SK-N-SH (cell line): Measurements from ENCODE around the gene SOCS3. TPM values are rescaled to one million over a fixed set of nuclear protein-coding genes. Genes with fewer than 3 reads are reported as not detected.

Source experiments
- CTCF ChIA-PET: fragments of 300-600, 350-600 bp; formaldehyde crosslinking; extraction: SDS; loops from one replicate; lab custom pipeline; 2021; lab: Yijun Ruan, JAX
- POLR2A ChIA-PET: fragments of 350-600 bp; sonication (Branson Sonifier 250); formaldehyde crosslinking; extraction: SDS; loops from one replicate; lab custom pipeline; 2020; ENCODE audit warnings: antibody characterized with exemption, inconsistent platforms; lab: Yijun Ruan, JAX
- DNase-seq: peaks from one replicate; pipeline ENCODE4 v3.0.0; 2012
- H2AFZ ChIP-seq: fragments of 200-600 bp; sonication (generic); 2 replicates; pipeline ENCODE4 v1.8.1; 2016; ENCODE audit warnings: antibody characterized with exemption, mild to moderate bottlenecking, low read depth
- H3F3A ChIP-seq: fragments of 200-600 bp; sonication (generic); replicated peaks from 2 replicates; pipeline ENCODE3; 2016; ENCODE audit warnings: antibody characterized with exemption, mild to moderate bottlenecking; ENCODE audit not compliant: insufficient read depth
- H3K27ac ChIP-seq, 2 experiments: fragments of 200-500 bp in 1 of 2; fragments of 200-600 bp in 1 of 2; sonication (Bioruptor generic) in 1 of 2; sonication (generic), shearing (Covaris generic) in 1 of 2; 2 replicates each; pipeline versions ENCODE4 v1.5.1 to v1.6.1; 2014 to 2016; ENCODE audit warnings: low read depth in 2 of 2, inconsistent platforms in 1 of 2, low read length in 1 of 2, mild to moderate bottlenecking in 1 of 2, mixed read lengths in 1 of 2
- H3K27me3 ChIP-seq: fragments of 200-600 bp; sonication (generic), shearing (Covaris generic); 2 replicates; pipeline ENCODE4 v1.6.1; 2016; ENCODE audit warnings: mixed run types; ENCODE audit not compliant: insufficient read depth
- H3K36me3 ChIP-seq, 2 experiments: fragments of 200-500 bp in 1 of 2; fragments of 200-600 bp in 1 of 2; sonication (Bioruptor generic) in 1 of 2; sonication (generic) in 1 of 2; replicated peaks in 1 of 2; 2 replicates each; pipeline versions ENCODE3 to v1.5.1; 2014 to 2016; ENCODE audit warnings: low read length in 1 of 2, mild to moderate bottlenecking in 1 of 2; ENCODE audit not compliant: insufficient read depth in 2 of 2, control insufficient read depth in 1 of 2
- H3K4me1 ChIP-seq, 2 experiments: fragments of 200-500 bp in 1 of 2; fragments of 200-600 bp in 1 of 2; sonication (Bioruptor generic) in 1 of 2; sonication (generic), shearing (Covaris generic) in 1 of 2; 2 replicates each; pipeline versions ENCODE4 v1.5.1 to v1.6.1; 2014 to 2016; ENCODE audit warnings: low read depth in 1 of 2, low read length in 1 of 2, mixed run types in 1 of 2; ENCODE audit not compliant: insufficient read depth in 2 of 2, control insufficient read depth in 1 of 2
- H3K4me2 ChIP-seq: fragments of 200-600 bp; sonication (generic), shearing (Covaris generic); 2 replicates; pipeline ENCODE4 v1.6.1; 2017; ENCODE audit warnings: mixed run types
- H3K4me3 ChIP-seq, 2 experiments: fragments of 200-500 bp in 1 of 2; fragments of 200-600 bp in 1 of 2; sonication (Bioruptor generic) in 1 of 2; sonication (generic), shearing (Covaris generic) in 1 of 2; 2 replicates each; pipeline versions ENCODE4 v1.5.1 to v1.8.1; 2014 to 2016; ENCODE audit warnings: low read depth in 2 of 2, inconsistent platforms in 1 of 2, low read length in 1 of 2, mild to moderate bottlenecking in 1 of 2, mixed read lengths in 1 of 2, moderate library complexity in 1 of 2
- H3K79me2 ChIP-seq: fragments of 200-600 bp; sonication (generic); 2 replicates; pipeline ENCODE4 v1.8.1; 2017; ENCODE audit warnings: mild to moderate bottlenecking; ENCODE audit not compliant: insufficient read depth
- H3K9ac ChIP-seq: fragments of 200-600 bp; sonication (generic); 2 replicates; pipeline ENCODE4 v1.6.1; 2017; ENCODE audit warnings: mixed run types
- H3K9me2 ChIP-seq: fragments of 200-600 bp; sonication (generic); 2 replicates; pipeline ENCODE4 v1.6.1; 2017; ENCODE audit warnings: mixed run types
- H3K9me3 ChIP-seq: fragments of 200-600 bp; sonication (generic); 2 replicates; pipeline ENCODE4 v1.6.1; 2017; ENCODE audit warnings: mixed run types, mild to moderate bottlenecking, moderate library complexity
- H4K20me1 ChIP-seq: fragments of 200-600 bp; sonication (generic); 2 replicates; pipeline ENCODE4 v1.6.1; 2017; ENCODE audit warnings: mild to moderate bottlenecking, mixed run types; ENCODE audit not compliant: insufficient read depth
- CHD2 ChIP-seq: fragments of 150-350 bp; IDR thresholded peaks from 2 replicates; pipeline ENCODE4 v1.6.1; 2018; ENCODE audit warnings: low read length; ENCODE audit not compliant: partially characterized antibody
- ELF1 ChIP-seq: IDR thresholded peaks from 2 replicates; pipeline ENCODE4 v1.4.0; 2012
- FOSL2 ChIP-seq: IDR thresholded peaks from 2 replicates; pipeline ENCODE4 v1.4.0; 2012; ENCODE audit warnings: low read depth, mild to moderate bottlenecking, moderate library complexity, borderline replicate concordance
- GABPA ChIP-seq: IDR thresholded peaks from 2 replicates; pipeline ENCODE4 v1.4.0; 2012; ENCODE audit warnings: low read depth, mild to moderate bottlenecking
- GATA2 ChIP-seq: sonication (generic); formaldehyde crosslinking; IDR thresholded peaks from 2 replicates; pipeline ENCODE4 v1.5.0; 2020; ENCODE audit warnings: mild to moderate bottlenecking, missing genetic modification reagents
- JUND ChIP-seq: IDR thresholded peaks from 2 replicates; pipeline ENCODE4 v1.4.0; 2012
- NRF1 ChIP-seq: IDR thresholded peaks from 2 replicates; pipeline ENCODE4 v1.6.1; 2012; ENCODE audit warnings: low read depth, mild to moderate bottlenecking, low read length
- RAD21 ChIP-seq: IDR thresholded peaks from 2 replicates; pipeline ENCODE4 v1.6.1; 2012; ENCODE audit warnings: mild to moderate bottlenecking, low read length
- RCOR1 ChIP-seq: fragments of 150-350 bp; IDR thresholded peaks from 2 replicates; pipeline ENCODE4 v1.6.1; 2017; ENCODE audit warnings: antibody characterized with exemption, low read length
- SMC3 ChIP-seq: IDR thresholded peaks from 2 replicates; pipeline ENCODE4 v1.6.1; 2012; ENCODE audit warnings: low read depth, low read length, improper control_type of control experiment
- TAF1 ChIP-seq: IDR thresholded peaks from 2 replicates; pipeline ENCODE4 v1.6.1; 2012; ENCODE audit warnings: low read depth, mild to moderate bottlenecking, low read length, moderate library complexity, borderline replicate concordance
- TCF12 ChIP-seq: IDR thresholded peaks from 2 replicates; pipeline ENCODE4 v1.4.0; 2012
- TEAD4 ChIP-seq: IDR thresholded peaks from 2 replicates; pipeline ENCODE4 v1.4.0; 2012; ENCODE audit warnings: mild to moderate bottlenecking, borderline replicate concordance; ENCODE audit not compliant: insufficient read depth
- YY1 ChIP-seq: IDR thresholded peaks from 2 replicates; pipeline ENCODE4 v1.4.0; 2012; ENCODE audit warnings: low read depth, mild to moderate bottlenecking
- WGBS: methylation state at CpG from one replicate; pipeline ENCODE4 v1.1.6; 2017; ENCODE audit warnings: low lambda C conversion rate; 5-methylcytosine and 5-hydroxymethylcytosine counted together
- polyA plus RNA-seq, 3 experiments: library from polyadenylated mRNA; depleted of rRNA; stranded (reverse); fragments of >200 nt; gene quantifications; 2 replicates each; pipeline ENCODE4 v1.2.3, GENCODE V29; 2012
- TF ChIP-seq, protein P1 (sequence below): IDR thresholded peaks from 2 replicates; pipeline ENCODE4 v1.6.1; 2012; ENCODE audit warnings: mild to moderate bottlenecking, low read depth, low read length, moderate library complexity
- TF ChIP-seq, protein P2 (sequence below): fragments of 200-600 bp; sonication (generic); IDR thresholded peaks from 2 replicates; pipeline ENCODE4 v1.6.1; 2017; ENCODE audit warnings: antibody characterized with exemption, mild to moderate bottlenecking, moderate library complexity
- TF ChIP-seq, protein P3 (sequence below): fragments of 150-350 bp; IDR thresholded peaks from 2 replicates; pipeline ENCODE4 v1.6.1; 2017; ENCODE audit warnings: antibody characterized with exemption, low read length, low read depth, borderline replicate concordance
- TF ChIP-seq, protein P4 (sequence below): fragments of 150-350 bp; IDR thresholded peaks from 2 replicates; pipeline ENCODE4 v1.6.1; 2016; ENCODE audit warnings: mild to moderate bottlenecking, low read depth, low read length
- TF ChIP-seq, protein P5 (sequence below): IDR thresholded peaks from 2 replicates; pipeline ENCODE4; 2012

SOCS3 gene
- polyA plus RNA-seq, 1 of the 3 experiments (the other 2 are of a cell fraction) = 24.9 TPM

DNA sequence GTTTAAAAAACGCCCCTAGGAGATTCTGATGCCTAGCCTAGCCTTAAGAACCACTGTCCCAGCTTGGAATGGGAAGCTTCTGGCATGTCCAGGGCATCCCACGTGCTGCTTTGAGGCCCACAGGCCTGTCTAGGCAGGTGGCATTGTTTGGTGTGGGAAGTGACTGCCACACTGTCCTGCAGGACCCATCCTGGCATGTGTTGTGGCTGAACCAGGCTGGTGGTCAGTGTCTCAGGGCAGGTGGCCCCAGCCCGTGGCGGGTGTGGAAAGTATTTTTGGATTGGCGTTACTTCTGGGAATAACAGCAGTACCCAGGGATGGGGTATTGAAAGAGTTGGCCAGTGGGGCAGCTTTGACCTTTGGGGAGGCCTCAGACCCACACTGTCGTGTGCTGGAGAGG is 46.5 kb upstream of the SOCS3 start:
- Histone ChIP-seq H3K79me2 (peaks cover 80% of the 10 kb centered on the region), H3K27me3 (no peaks in the 10 kb centered on the region), H3K4me3 (no peak overlapping the region), H3K36me3 (peaks cover 38 to 47% of the 10 kb centered on the region in 2 experiments), H3F3A (no peaks in the 10 kb centered on the region), H3K27ac (no peak overlapping the region), H4K20me1 (peaks cover 53% of the 10 kb centered on the region), H3K9me2 (no peaks in the 10 kb centered on the region), H2AFZ (no peak overlapping the region), H3K4me1 (peaks cover 0 to 15% of the 10 kb centered on the region in 2 experiments; a peak in 1 of 4 replicates), H3K4me2 (no peak overlapping the region), H3K9ac (no peak overlapping the region), H3K9me3 (no peaks in the 10 kb centered on the region)
- no peak for DNase-seq
- ChIA-PET CTCF (interaction anchor here (0.9 to 3.3 kb wide), 5 partner anchors 15 to 232 kb away, joined by 3 to 19 read pairs (median 6); no protein-coding TSS in a partner anchor), POLR2A (no interaction called here)
- WGBS = 80% methylated on average over 5 of the region's 6 CpGs
- TF ChIP-seq TAF1 = no peak
- TF ChIP-seq RCOR1 = no peak
- TF ChIP-seq GABPA = no peak
- TF ChIP-seq ELF1 = no peak
- TF ChIP-seq, protein P1, sequence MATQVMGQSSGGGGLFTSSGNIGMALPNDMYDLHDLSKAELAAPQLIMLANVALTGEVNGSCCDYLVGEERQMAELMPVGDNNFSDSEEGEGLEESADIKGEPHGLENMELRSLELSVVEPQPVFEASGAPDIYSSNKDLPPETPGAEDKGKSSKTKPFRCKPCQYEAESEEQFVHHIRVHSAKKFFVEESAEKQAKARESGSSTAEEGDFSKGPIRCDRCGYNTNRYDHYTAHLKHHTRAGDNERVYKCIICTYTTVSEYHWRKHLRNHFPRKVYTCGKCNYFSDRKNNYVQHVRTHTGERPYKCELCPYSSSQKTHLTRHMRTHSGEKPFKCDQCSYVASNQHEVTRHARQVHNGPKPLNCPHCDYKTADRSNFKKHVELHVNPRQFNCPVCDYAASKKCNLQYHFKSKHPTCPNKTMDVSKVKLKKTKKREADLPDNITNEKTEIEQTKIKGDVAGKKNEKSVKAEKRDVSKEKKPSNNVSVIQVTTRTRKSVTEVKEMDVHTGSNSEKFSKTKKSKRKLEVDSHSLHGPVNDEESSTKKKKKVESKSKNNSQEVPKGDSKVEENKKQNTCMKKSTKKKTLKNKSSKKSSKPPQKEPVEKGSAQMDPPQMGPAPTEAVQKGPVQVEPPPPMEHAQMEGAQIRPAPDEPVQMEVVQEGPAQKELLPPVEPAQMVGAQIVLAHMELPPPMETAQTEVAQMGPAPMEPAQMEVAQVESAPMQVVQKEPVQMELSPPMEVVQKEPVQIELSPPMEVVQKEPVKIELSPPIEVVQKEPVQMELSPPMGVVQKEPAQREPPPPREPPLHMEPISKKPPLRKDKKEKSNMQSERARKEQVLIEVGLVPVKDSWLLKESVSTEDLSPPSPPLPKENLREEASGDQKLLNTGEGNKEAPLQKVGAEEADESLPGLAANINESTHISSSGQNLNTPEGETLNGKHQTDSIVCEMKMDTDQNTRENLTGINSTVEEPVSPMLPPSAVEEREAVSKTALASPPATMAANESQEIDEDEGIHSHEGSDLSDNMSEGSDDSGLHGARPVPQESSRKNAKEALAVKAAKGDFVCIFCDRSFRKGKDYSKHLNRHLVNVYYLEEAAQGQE = no peak
- TF ChIP-seq, protein P2, sequence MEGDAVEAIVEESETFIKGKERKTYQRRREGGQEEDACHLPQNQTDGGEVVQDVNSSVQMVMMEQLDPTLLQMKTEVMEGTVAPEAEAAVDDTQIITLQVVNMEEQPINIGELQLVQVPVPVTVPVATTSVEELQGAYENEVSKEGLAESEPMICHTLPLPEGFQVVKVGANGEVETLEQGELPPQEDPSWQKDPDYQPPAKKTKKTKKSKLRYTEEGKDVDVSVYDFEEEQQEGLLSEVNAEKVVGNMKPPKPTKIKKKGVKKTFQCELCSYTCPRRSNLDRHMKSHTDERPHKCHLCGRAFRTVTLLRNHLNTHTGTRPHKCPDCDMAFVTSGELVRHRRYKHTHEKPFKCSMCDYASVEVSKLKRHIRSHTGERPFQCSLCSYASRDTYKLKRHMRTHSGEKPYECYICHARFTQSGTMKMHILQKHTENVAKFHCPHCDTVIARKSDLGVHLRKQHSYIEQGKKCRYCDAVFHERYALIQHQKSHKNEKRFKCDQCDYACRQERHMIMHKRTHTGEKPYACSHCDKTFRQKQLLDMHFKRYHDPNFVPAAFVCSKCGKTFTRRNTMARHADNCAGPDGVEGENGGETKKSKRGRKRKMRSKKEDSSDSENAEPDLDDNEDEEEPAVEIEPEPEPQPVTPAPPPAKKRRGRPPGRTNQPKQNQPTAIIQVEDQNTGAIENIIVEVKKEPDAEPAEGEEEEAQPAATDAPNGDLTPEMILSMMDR = no peak
- TF ChIP-seq, protein P3, sequence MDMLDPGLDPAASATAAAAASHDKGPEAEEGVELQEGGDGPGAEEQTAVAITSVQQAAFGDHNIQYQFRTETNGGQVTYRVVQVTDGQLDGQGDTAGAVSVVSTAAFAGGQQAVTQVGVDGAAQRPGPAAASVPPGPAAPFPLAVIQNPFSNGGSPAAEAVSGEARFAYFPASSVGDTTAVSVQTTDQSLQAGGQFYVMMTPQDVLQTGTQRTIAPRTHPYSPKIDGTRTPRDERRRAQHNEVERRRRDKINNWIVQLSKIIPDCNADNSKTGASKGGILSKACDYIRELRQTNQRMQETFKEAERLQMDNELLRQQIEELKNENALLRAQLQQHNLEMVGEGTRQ = no peak
- TF ChIP-seq SMC3 = no peak
- TF ChIP-seq, protein P4, sequence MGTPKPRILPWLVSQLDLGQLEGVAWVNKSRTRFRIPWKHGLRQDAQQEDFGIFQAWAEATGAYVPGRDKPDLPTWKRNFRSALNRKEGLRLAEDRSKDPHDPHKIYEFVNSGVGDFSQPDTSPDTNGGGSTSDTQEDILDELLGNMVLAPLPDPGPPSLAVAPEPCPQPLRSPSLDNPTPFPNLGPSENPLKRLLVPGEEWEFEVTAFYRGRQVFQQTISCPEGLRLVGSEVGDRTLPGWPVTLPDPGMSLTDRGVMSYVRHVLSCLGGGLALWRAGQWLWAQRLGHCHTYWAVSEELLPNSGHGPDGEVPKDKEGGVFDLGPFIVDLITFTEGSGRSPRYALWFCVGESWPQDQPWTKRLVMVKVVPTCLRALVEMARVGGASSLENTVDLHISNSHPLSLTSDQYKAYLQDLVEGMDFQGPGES = no peak
- TF ChIP-seq, protein P5, sequence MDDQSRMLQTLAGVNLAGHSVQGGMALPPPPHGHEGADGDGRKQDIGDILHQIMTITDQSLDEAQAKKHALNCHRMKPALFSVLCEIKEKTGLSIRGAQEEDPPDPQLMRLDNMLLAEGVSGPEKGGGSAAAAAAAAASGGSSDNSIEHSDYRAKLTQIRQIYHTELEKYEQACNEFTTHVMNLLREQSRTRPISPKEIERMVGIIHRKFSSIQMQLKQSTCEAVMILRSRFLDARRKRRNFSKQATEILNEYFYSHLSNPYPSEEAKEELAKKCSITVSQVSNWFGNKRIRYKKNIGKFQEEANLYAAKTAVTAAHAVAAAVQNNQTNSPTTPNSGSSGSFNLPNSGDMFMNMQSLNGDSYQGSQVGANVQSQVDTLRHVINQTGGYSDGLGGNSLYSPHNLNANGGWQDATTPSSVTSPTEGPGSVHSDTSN = no peak
- no peak for TF ChIP-seq NRF1
- no peak for TF ChIP-seq TCF12
- no peak for TF ChIP-seq TEAD4
- no peak for TF ChIP-seq CHD2
- no peak for TF ChIP-seq YY1
- no peak for TF ChIP-seq JUND
- TF ChIP-seq FOSL2 = no peak
- no peak for TF ChIP-seq RAD21
- no peak for TF ChIP-seq GATA2 (CRISPR knock-in tag)
